C4-2B (cell line): ENCODE data around the gene TEX13A.

Source experiments
- H3K27ac ChIP-seq: fragments of 450-650 bp; 2 replicates; pipeline ENCODE4 v1.5.1; 2017
- CTCF ChIP-seq: fragments of 450-650 bp; conservative IDR thresholded peaks from 2 replicates; pipeline ENCODE4 v1.5.1; 2017; ENCODE audit warnings: mild to moderate bottlenecking
- ZFX ChIP-seq: fragments of 450-650 bp; IDR thresholded peaks from 2 replicates; pipeline ENCODE4 v1.6.1; 2017

TEX13A gene

GRCh38 chrX:105219454-105220401, 766 bp downstream of the TEX13A start:
- TF ChIP-seq CTCF (no peak), ZFX (no peak)
- no peak overlapping the region for H3K27ac ChIP-seq

- no peak for TF ChIP-seq CTCF
- no peak for TF ChIP-seq ZFX
- no peak overlapping the region for H3K27ac ChIP-seq
Observed at GRCh38 chrX:105211066-105211575, 9.4 kb downstream of the TEX13A start.

- TF ChIP-seq CTCF, result peak; percentile 37
- TF ChIP-seq ZFX, result no peak
- H3K27ac ChIP-seq, result no peak overlapping the region
Observed at GRCh38 chrX:105210258-105210657, 10.2 kb downstream of the TEX13A start.

- TF ChIP-seq CTCF (no peak), ZFX (no peak)
- no peak overlapping the region for H3K27ac ChIP-seq
Observed at GRCh38 chrX:105209406-105209805, 11.1 kb downstream of the TEX13A start.

- no peak for TF ChIP-seq ZFX
- peak; percentile 37 for TF ChIP-seq CTCF
- no peak overlapping the region for H3K27ac ChIP-seq
Observed at GRCh38 chrX:105191878-105192277, 28.6 kb downstream of the TEX13A start.

GRCh38 chrX:105190252-105190853, 30.1 kb downstream of the TEX13A start:
- H3K27ac ChIP-seq, result no peak overlapping the region
- TF ChIP-seq ZFX (no peak), CTCF (peak; percentile 74)

- no peak overlapping the region for H3K27ac ChIP-seq
- no peak for TF ChIP-seq CTCF
- no peak for TF ChIP-seq ZFX
Observed at GRCh38 chrX:105189093-105189492, 31.4 kb downstream of the TEX13A start.
